SK-N-SH treated with all-trans-retinoic acid at 6 μM for 48 hours (cell line): ENCODE data around the gene SMCO4.

Experiments used
- ATAC-seq: fragments of 200-7000 bp; cut with Tn5 transposase; 3 replicates; pipeline ENCODE4 v1.9.1; 2020; ENCODE audit warnings: mild to moderate bottlenecking, moderate library complexity
- ARNTL ChIP-seq: fragments of 450-650 bp; formaldehyde crosslinking; IDR thresholded peaks from 2 replicates; pipeline ENCODE4 v1.5.0; 2020; ENCODE audit warnings: low read depth, mild to moderate bottlenecking, moderate library complexity, borderline replicate concordance
- BACH2 ChIP-seq: fragments of 250-450 bp; sonication (Bioruptor Pico); IDR thresholded peaks from 2 replicates; pipeline ENCODE4 v1.9.0; 2021; ENCODE audit warnings: mild to moderate bottlenecking, borderline replicate concordance
- CREB5 ChIP-seq: fragments of 250-450 bp; sonication (Bioruptor Pico); IDR thresholded peaks from 2 replicates; pipeline ENCODE4 v1.5.1; 2020; ENCODE audit warnings: low read depth, mild to moderate bottlenecking, moderate library complexity
- CSDC2 ChIP-seq: fragments of 250-450 bp; sonication (Bioruptor Pico); IDR thresholded peaks from 2 replicates; pipeline ENCODE4 v1.5.0; 2020; ENCODE audit warnings: mild to moderate bottlenecking, moderate library complexity
- CSRNP3 ChIP-seq: fragments of 250-450 bp; sonication (Bioruptor Pico); IDR thresholded peaks from 2 replicates; pipeline ENCODE4 v1.5.1; 2021; ENCODE audit warnings: mild to moderate bottlenecking, moderate library complexity
- ESRRG ChIP-seq: fragments of 250-450 bp; sonication (Bioruptor Pico); IDR thresholded peaks from 2 replicates; pipeline ENCODE4 v1.6.1; 2021; ENCODE audit warnings: mild to moderate bottlenecking
- GLIS3 ChIP-seq: fragments of 250-450 bp; sonication (Bioruptor Pico); IDR thresholded peaks from 2 replicates; pipeline ENCODE4 v1.5.0; 2020; ENCODE audit warnings: mild to moderate bottlenecking, moderate library complexity
- ISL1 ChIP-seq: fragments of 250-450 bp; sonication (Bioruptor Pico); IDR thresholded peaks from 2 replicates; pipeline ENCODE4 v2.1.2; 2022; ENCODE audit warnings: mild to moderate bottlenecking, moderate library complexity
- OSR1 ChIP-seq: fragments of 250-450 bp; sonication (Bioruptor Pico); IDR thresholded peaks from 2 replicates; pipeline ENCODE4 v1.8.0; 2022; ENCODE audit warnings: moderate library complexity, mild to moderate bottlenecking, inconsistent platforms
- PATZ1 ChIP-seq: fragments of 250-450 bp; sonication (Bioruptor Pico); IDR thresholded peaks from 2 replicates; pipeline ENCODE4 v1.8.0; 2020; ENCODE audit warnings: mild to moderate bottlenecking, moderate library complexity, borderline replicate concordance
- POU6F1 ChIP-seq: fragments of 250-450 bp; sonication (Bioruptor Pico); IDR thresholded peaks from 2 replicates; pipeline ENCODE4 v1.8.0; 2021; ENCODE audit warnings: low read depth, mild to moderate bottlenecking, moderate library complexity, borderline replicate concordance
- PPARA ChIP-seq: fragments of 250-450 bp; sonication (Bioruptor Pico); IDR thresholded peaks from 2 replicates; pipeline ENCODE4 v1.5.0; 2020; ENCODE audit warnings: mild to moderate bottlenecking, borderline replicate concordance
- RARB ChIP-seq: fragments of 250-450 bp; sonication (Bioruptor Pico); IDR thresholded peaks from 2 replicates; pipeline ENCODE4 v1.8.0; 2021; ENCODE audit warnings: mild to moderate bottlenecking, moderate library complexity
- TCF4 ChIP-seq: fragments of 250-450 bp; sonication (Bioruptor Pico); IDR thresholded peaks from 2 replicates; pipeline ENCODE4 v1.8.0; 2021; ENCODE audit warnings: mild to moderate bottlenecking, moderate library complexity, borderline replicate concordance
- TSHZ2 ChIP-seq: fragments of 250-450 bp; sonication (Bioruptor Pico); IDR thresholded peaks from 2 replicates; pipeline ENCODE4 v1.5.0; 2020; ENCODE audit warnings: mild to moderate bottlenecking, moderate library complexity
- ZC3H10 ChIP-seq: fragments of 250-450 bp; sonication (Bioruptor Pico); IDR thresholded peaks from 2 replicates; pipeline ENCODE4 v1.5.1; 2021; ENCODE audit warnings: mild to moderate bottlenecking, moderate library complexity
- ZFP3 ChIP-seq: fragments of 250-450 bp; sonication (Bioruptor Pico); IDR thresholded peaks from 2 replicates; pipeline ENCODE4 v1.5.0; 2020; ENCODE audit warnings: mild to moderate bottlenecking, moderate library complexity
- ZFP30 ChIP-seq: fragments of 450-650 bp; formaldehyde crosslinking; IDR thresholded peaks from 2 replicates; pipeline ENCODE4 v1.5.0; 2022; ENCODE audit warnings: mild to moderate bottlenecking, moderate library complexity
- ZNF565 ChIP-seq: fragments of 450-650 bp; formaldehyde crosslinking; conservative IDR thresholded peaks from 2 replicates; pipeline ENCODE4 v1.5.0; 2020; ENCODE audit warnings: low read depth, mild to moderate bottlenecking, moderate library complexity
- ZNF70 ChIP-seq: fragments of 450-650 bp; formaldehyde crosslinking; IDR thresholded peaks from 2 replicates; pipeline ENCODE4 v1.5.0; 2020; ENCODE audit warnings: mild to moderate bottlenecking, moderate library complexity
- ZNF8 ChIP-seq: fragments of 450-650 bp; formaldehyde crosslinking; IDR thresholded peaks from 2 replicates; pipeline ENCODE4 v1.5.0; 2020; ENCODE audit warnings: mild to moderate bottlenecking, moderate library complexity

Gene SMCO4

GRCh38 chr11:93474123-93474522 is 69.1 kb downstream of the SMCO4 start:
- ATAC-seq: no peak
- TF ChIP-seq RARB (CRISPR knock-in tag) (no peak), ZC3H10 (CRISPR knock-in tag) (no peak), PPARA (CRISPR knock-in tag) (no peak), ARNTL (CRISPR knock-in tag) (no peak), ESRRG (CRISPR knock-in tag) (no peak), ZNF565 (CRISPR knock-in tag) (no peak), BACH2 (CRISPR knock-in tag) (no peak), CREB5 (CRISPR knock-in tag) (no peak), POU6F1 (CRISPR knock-in tag) (no peak), TSHZ2 (CRISPR knock-in tag) (no peak), GLIS3 (CRISPR knock-in tag) (no peak)

- no peak for TF ChIP-seq ZC3H10 (CRISPR knock-in tag)
- TF ChIP-seq BACH2 (CRISPR knock-in tag): no peak
- TF ChIP-seq ZFP3 (CRISPR knock-in tag): no peak
- ATAC-seq: no peak
Measured at GRCh38 chr11:93468290-93468689, 74.9 kb downstream of the SMCO4 start.

- TF ChIP-seq PATZ1 (CRISPR knock-in tag) (no peak), ZFP3 (CRISPR knock-in tag) (no peak), POU6F1 (CRISPR knock-in tag) (no peak), ZFP30 (CRISPR knock-in tag) (no peak), BACH2 (CRISPR knock-in tag) (no peak), ARNTL (CRISPR knock-in tag) (no peak), OSR1 (CRISPR knock-in tag) (no peak), ESRRG (CRISPR knock-in tag) (no peak), CSDC2 (CRISPR knock-in tag) (no peak), ZNF8 (CRISPR knock-in tag) (no peak), ZNF70 (CRISPR knock-in tag) (no peak)
- ATAC-seq: no peak
Measured at GRCh38 chr11:93467054-93467453, 76.1 kb downstream of the SMCO4 start.

GRCh38 chr11:93464927-93465540 is 78.2 kb downstream of the SMCO4 start:
- no peak for ATAC-seq
- TF ChIP-seq ISL1 (no peak), OSR1 (CRISPR knock-in tag) (no peak), CSRNP3 (CRISPR knock-in tag) (no peak), ARNTL (CRISPR knock-in tag) (no peak), CREB5 (CRISPR knock-in tag) (no peak), ESRRG (CRISPR knock-in tag) (no peak), PPARA (CRISPR knock-in tag) (no peak), GLIS3 (CRISPR knock-in tag) (no peak), TCF4 (no peak)
